Neuron (in vitro differentiated cells): ENCODE measurements around the gene SVEP1.

ENCODE experiments used
- H2AFZ ChIP-seq: one replicate; pipeline ENCODE4 v1.6.1; 2013; ENCODE audit warnings: low read depth, mild to moderate bottlenecking, inconsistent platforms, low read length, moderate library complexity
- H3K27me3 ChIP-seq: one replicate; pipeline ENCODE4 v1.6.1; 2013; ENCODE audit warnings: low read length; ENCODE audit not compliant: insufficient read depth
- H3K36me3 ChIP-seq: one replicate; pipeline ENCODE4 v1.6.1; 2013; ENCODE audit warnings: low read length; ENCODE audit not compliant: insufficient read depth
- H3K4me1 ChIP-seq: one replicate; pipeline ENCODE4 v1.6.1; 2013; ENCODE audit warnings: low read length; ENCODE audit not compliant: insufficient read depth
- H3K4me3 ChIP-seq: 2 replicates; pipeline ENCODE4 v1.5.1; 2013; ENCODE audit warnings: mild to moderate bottlenecking, low read length, moderate library complexity
- H3K9me3 ChIP-seq: one replicate; pipeline ENCODE4 v1.6.1; 2013; ENCODE audit warnings: low read length

The SVEP1 gene

GRCh38 chr9:110356639-110357395 lies 222.7 kb downstream of the SVEP1 start:
- Histone ChIP-seq H2AFZ (no peak overlapping the region), H3K4me1 (no peaks in the 10 kb centered on the region), H3K9me3 (no peaks in the 10 kb centered on the region), H3K36me3 (no peaks in the 10 kb centered on the region), H3K4me3 (no peak overlapping the region), H3K27me3 (no peaks in the 10 kb centered on the region)

GRCh38 chr9:110355911-110356310 lies 223.6 kb downstream of the SVEP1 start:
- Histone ChIP-seq H3K4me1 (no peaks in the 10 kb centered on the region), H3K27me3 (no peaks in the 10 kb centered on the region), H3K4me3 (no peak overlapping the region), H3K9me3 (no peaks in the 10 kb centered on the region), H2AFZ (no peak overlapping the region), H3K36me3 (no peaks in the 10 kb centered on the region)

GRCh38 chr9:110351009-110351467 lies 228.5 kb downstream of the SVEP1 start:
- no peaks in the 10 kb centered on the region for H3K36me3 ChIP-seq
- no peaks in the 10 kb centered on the region for H3K9me3 ChIP-seq
- H3K27me3 ChIP-seq: no peaks in the 10 kb centered on the region
- no peaks in the 10 kb centered on the region for H3K4me1 ChIP-seq
- H2AFZ ChIP-seq: no peak overlapping the region
- no peak overlapping the region for H3K4me3 ChIP-seq

- Histone ChIP-seq H3K9me3 (no peaks in the 10 kb centered on the region), H3K4me1 (no peaks in the 10 kb centered on the region), H3K4me3 (no peak overlapping the region), H2AFZ (no peak overlapping the region), H3K27me3 (no peaks in the 10 kb centered on the region), H3K36me3 (no peaks in the 10 kb centered on the region)
Observed at GRCh38 chr9:110346325-110346724, 233.2 kb downstream of the SVEP1 start.

- Histone ChIP-seq H3K4me3 (no peak overlapping the region), H2AFZ (no peak overlapping the region), H3K27me3 (no peaks in the 10 kb centered on the region)
Observed at GRCh38 chr9:110344821-110345220, 234.7 kb downstream of the SVEP1 start.

GRCh38 chr9:110343551-110343950 lies 236.0 kb downstream of the SVEP1 start:
- Histone ChIP-seq H3K4me3 (no peak overlapping the region), H3K4me1 (no peaks in the 10 kb centered on the region), H3K36me3 (no peaks in the 10 kb centered on the region)

More at GRCh38 chr9:110344821-110345220, 234.7 kb downstream of the SVEP1 start:
- Histone ChIP-seq H3K36me3 (no peaks in the 10 kb centered on the region), H3K9me3 (no peaks in the 10 kb centered on the region), H3K4me1 (no peaks in the 10 kb centered on the region)

GRCh38 chr9:110340306-110340705 lies 239.2 kb downstream of the SVEP1 start:
- H3K27me3 ChIP-seq: peaks cover under 1% of the 10 kb centered on the region
- H3K4me1 ChIP-seq: peaks cover 2% of the 10 kb centered on the region
- H3K36me3 ChIP-seq: no peaks in the 10 kb centered on the region
- H3K9me3 ChIP-seq: no peaks in the 10 kb centered on the region
- H3K4me3 ChIP-seq: no peak overlapping the region
- no peak overlapping the region for H2AFZ ChIP-seq

More at GRCh38 chr9:110343551-110343950, 236.0 kb downstream of the SVEP1 start:
- Histone ChIP-seq H3K27me3 (no peaks in the 10 kb centered on the region), H3K9me3 (no peaks in the 10 kb centered on the region), H2AFZ (no peak overlapping the region)

GRCh38 chr9:110338143-110338542 lies 241.4 kb downstream of the SVEP1 start:
- Histone ChIP-seq H3K36me3 (no peaks in the 10 kb centered on the region), H3K4me1 (peaks cover 2% of the 10 kb centered on the region), H3K27me3 (peaks cover 2% of the 10 kb centered on the region), H2AFZ (no peak overlapping the region), H3K9me3 (no peaks in the 10 kb centered on the region), H3K4me3 (no peak overlapping the region)

GRCh38 chr9:110337727-110338126 lies 241.8 kb downstream of the SVEP1 start, which contains the start of gene TXNDC8:
Gene TXNDC8, minus strand, starts transcription at chr9:110337863.
- peaks cover 2% of the 10 kb centered on the region for H3K27me3 ChIP-seq
- no peak within 1 kb of the TSS for H3K4me3 ChIP-seq
- no peaks in the 10 kb centered on the region for H3K9me3 ChIP-seq
- no peaks in the 10 kb centered on the region for H3K36me3 ChIP-seq
- H3K4me1 ChIP-seq: peaks cover 2% of the 10 kb centered on the region
- H2AFZ ChIP-seq: no peak within 1 kb of the TSS

GRCh38 chr9:110336363-110336762 lies 243.2 kb downstream of the SVEP1 start:
- Histone ChIP-seq H3K9me3 (no peaks in the 10 kb centered on the region), H3K4me3 (no peak overlapping the region), H2AFZ (no peak overlapping the region), H3K36me3 (no peaks in the 10 kb centered on the region), H3K4me1 (peaks cover 2% of the 10 kb centered on the region), H3K27me3 (peaks cover 3% of the 10 kb centered on the region)

GRCh38 chr9:110334871-110335270 lies 244.7 kb downstream of the SVEP1 start:
- H3K27me3 ChIP-seq: peaks cover 3% of the 10 kb centered on the region
- no peak overlapping the region for H2AFZ ChIP-seq
- no peaks in the 10 kb centered on the region for H3K36me3 ChIP-seq
- peaks cover 2% of the 10 kb centered on the region for H3K9me3 ChIP-seq
- peaks cover 2% of the 10 kb centered on the region for H3K4me1 ChIP-seq
- no peak overlapping the region for H3K4me3 ChIP-seq

GRCh38 chr9:110334183-110334582 lies 245.4 kb downstream of the SVEP1 start:
- Histone ChIP-seq H3K36me3 (no peaks in the 10 kb centered on the region), H3K4me1 (peaks cover 2% of the 10 kb centered on the region), H3K4me3 (no peak overlapping the region), H2AFZ (no peak overlapping the region), H3K9me3 (peaks cover 2% of the 10 kb centered on the region), H3K27me3 (peaks cover 3% of the 10 kb centered on the region)

GRCh38 chr9:110332766-110333165 lies 246.8 kb downstream of the SVEP1 start:
- Histone ChIP-seq H3K27me3 (peaks cover 3% of the 10 kb centered on the region), H3K4me1 (peaks cover 2% of the 10 kb centered on the region), H3K36me3 (no peaks in the 10 kb centered on the region), H2AFZ (no peak overlapping the region), H3K4me3 (no peak overlapping the region), H3K9me3 (peaks cover 2% of the 10 kb centered on the region)
